Hepatic stellate cell (primary cell): Measurements from ENCODE around the gene ZNF274.
"Not testable (repeated sequence)": the region's sequence is repeated elsewhere in the genome, so short reads cannot be mapped to it uniquely, and the experiment has no call there.

Source experiments
- DNase-seq: peaks from one replicate; pipeline ENCODE4 v3.0.0; 2011; ENCODE audit warnings: low spot score

Gene ZNF274

DNA sequence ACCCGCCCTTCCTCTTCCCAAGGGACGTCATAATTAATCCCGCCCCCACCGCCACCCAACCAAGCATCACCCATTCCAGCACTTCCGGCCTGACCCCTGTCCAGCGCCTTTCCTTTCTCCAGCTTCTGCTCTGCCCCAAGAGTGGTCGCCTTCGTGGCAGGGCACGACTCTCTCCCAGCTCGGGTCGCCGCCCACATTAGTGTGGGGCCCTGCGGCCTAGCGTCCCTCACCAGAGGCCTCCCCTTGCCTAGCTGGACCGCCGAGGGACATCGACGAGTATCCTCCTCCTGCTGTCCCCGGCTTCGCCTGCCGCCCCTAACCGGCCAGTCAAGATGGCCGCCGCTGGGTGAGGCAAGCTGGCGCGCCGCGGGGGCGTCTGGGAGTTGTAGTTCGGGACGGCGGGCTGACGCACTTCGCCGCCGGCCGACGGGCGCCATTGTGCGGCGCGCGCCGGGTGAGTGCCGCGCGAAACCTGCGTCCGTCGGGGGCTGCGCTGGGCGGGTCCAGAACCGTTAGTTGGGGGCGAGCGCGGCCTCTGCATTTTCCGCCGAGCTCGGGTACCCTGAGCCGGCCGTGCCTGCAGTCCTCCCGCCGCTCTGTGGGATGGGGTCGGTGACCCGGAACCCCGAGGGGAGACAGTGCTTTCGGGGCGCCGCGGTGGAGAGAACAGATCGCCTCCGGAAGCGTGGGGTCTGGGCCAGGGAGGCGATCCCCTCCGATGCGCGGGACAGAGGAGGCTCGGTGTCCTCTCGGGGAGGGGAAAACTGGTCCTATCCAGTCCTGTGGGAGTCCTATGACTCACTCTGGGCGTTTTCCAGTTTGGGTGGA lies at the start of gene ZNF274:
ZNF274 (plus strand) TSS at position 73 of the 828 bp plus-strand sequence. CDS start 905 bp downstream, outside the sequence.
- peak; percentile 95 for DNase-seq

DNA sequence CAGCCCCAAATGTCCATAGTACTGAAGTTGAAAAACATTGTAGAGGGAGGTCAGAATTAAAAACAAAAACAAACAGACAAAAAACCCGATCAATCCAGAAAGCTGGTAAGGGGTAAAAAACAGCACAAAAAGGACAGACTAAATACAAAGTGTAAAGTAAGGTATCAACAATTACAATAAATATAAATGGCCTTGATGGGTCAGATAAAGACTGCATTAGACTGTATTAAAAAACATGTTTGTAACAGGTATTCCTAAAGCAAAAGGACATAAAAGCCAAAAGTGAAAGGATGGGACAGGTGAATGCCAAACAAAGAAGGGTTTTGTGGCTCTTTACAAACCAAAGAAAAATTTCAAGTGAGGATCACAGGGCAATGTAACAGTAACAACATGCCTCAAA lies 48.6 kb upstream of the ZNF274 start:
- DNase-seq = no peak

DNA sequence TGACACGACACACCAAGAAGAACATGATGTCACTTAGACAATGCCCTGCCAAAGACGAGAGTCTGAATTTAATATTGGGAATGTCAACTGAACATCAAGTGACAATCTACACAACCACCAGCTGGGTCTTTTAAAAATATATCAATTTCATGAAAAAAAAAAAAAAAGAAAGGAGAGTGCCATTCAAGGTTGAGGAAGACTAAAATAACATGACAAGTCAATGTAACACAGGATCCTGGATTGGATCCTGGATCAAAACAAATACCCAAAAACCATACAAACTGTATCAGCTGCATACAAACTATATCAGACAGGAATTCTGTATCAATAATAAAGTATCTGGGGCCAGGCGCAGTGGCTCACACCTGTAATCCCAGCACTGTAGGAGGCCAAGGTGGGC lies 37.0 kb upstream of the ZNF274 start:
- no peak for DNase-seq

DNA sequence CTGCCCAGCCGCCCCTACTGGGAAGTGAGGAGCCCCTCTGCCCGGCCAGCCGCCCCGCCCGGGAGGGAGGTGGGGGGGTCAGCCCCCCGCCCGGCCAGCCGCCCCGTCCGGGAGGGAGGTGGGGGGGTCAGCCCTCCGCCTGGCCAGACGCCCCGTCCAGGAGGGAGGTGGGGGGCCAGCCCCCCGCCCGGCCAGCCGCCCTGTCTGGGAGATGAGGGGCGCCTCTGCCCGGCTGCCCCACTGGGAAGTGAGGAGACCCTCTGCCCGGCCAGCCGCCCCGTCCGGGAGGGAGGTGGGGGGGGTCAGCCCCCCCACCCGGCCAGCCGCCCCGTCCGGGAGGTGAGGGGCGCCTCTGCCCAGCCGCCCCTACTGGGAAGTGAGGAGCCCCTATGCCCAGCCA lies 35.4 kb upstream of the ZNF274 start:
- DNase-seq = not testable (repeated sequence)

DNA sequence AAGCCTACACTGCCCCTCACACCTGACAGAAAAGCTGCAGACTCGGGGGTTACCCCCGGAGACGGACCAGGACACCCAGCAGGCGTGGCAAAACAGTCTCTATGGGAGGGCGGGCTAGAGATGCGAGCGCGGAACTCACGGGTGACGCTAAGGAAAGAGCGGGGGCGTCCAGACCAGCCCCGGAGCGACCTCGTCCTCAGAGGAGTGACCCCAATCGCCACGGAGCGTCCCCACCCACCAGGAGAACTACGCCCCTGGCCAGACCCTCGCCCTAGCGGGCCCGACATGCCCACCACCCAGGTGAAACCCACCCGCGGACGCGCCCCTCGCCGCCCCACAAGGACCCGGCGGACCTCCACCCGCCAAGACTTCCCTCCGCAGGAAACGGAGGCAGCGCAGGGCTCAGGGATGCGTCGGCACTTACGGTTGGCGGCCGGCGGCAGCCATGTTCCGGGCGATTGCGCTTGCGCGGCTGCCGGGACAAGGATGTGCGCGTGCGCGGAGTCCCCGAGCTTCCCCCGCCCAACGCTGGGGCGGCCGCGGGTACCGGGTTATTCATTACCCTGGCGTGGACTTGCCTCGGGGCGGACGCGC lies 32.4 kb upstream of the ZNF274 start, which contains the start of gene ZNF329:
ZNF329 (minus strand) TSS at position 462 of the 594 bp plus-strand sequence. CDS start 21,286 bp downstream, outside the sequence.
- peak; percentile 98 for DNase-seq

DNA sequence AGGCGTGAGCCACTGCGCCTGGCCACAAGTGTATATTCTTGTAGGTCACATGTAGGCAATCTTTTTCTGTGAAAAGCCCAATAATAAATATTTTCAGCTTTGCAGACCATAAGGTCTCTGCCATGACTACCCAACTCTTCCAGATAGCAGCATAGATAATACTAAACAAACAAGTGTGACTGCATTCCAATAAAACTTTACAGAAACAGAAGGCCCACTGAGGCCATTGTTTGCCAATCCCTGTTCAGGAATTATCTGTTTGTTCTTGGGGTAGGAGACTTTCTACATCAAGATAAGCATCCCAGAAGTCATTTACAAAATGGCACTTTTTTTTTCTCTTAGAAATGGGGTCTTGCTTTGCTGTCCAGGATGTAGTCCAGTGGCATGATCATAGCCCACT lies 29.5 kb upstream of the ZNF274 start:
- DNase-seq = no peak

DNA sequence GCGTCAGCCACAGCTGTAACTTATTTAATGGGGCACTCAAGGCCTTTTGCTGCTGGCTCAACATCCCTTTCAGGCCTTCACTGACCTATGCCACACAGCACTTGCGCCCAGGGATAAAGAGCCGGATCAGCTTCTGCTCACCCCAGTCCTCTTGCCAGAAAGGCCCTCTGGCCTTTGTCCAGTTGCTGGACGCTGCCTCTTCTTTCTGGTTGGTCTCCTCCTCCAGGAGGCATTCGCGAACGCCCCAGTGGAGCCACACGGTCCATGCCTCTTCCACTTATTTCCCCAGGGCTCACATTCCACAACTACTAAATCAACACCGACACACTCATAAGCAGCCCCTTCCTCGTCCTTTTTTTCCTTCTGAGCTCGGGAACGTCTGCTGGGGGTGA lies 28.6 kb upstream of the ZNF274 start:
- peak; percentile 56 for DNase-seq

DNA sequence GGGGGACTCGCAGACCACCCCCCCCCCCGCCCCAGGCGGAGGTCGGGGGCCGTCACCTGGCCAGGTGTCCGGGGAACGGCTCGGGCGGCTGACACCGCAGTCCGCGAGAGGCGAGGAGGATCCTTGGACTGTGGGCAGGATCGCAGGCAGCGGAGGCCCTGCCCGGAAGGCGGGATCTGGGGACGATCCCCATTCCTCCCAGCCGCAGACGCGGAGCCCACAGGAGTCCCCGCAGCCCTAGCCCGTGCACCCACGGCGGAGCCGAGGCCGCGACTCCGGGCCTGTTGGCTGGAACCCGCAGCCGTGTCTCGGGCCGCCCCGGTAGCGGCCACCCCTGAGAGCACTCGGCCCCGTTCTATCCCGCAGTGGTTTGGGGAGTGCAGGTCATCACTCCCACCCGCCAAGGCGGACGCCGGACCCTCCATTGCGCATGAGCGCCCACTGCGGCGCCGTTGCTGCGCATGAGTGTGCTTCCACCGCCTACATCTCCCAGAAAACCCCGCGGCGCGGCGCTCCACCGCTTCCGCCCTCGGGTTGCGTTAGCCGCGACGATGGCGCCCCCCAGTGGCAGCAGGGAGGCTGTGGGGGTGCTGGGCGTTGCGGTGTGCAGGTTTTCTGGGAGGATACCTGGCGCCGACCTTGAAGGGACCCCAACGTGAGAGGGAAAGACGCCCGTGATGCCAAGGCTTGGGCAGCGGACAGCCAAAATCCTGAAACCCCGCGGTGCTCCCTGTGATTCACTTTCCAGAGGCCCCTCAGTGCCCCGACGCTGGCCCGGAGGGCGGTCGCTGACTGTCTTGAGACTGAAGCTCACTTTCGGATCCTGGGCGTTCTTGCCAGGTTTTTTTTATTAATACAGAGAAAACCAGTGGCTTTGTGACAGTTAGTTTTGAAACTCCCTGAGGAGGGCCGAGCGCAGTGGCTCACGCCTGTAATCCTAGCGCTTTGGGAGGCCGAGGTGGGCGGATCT lies 27.9 kb upstream of the ZNF274 start:
- DNase-seq = peak; percentile 96

DNA sequence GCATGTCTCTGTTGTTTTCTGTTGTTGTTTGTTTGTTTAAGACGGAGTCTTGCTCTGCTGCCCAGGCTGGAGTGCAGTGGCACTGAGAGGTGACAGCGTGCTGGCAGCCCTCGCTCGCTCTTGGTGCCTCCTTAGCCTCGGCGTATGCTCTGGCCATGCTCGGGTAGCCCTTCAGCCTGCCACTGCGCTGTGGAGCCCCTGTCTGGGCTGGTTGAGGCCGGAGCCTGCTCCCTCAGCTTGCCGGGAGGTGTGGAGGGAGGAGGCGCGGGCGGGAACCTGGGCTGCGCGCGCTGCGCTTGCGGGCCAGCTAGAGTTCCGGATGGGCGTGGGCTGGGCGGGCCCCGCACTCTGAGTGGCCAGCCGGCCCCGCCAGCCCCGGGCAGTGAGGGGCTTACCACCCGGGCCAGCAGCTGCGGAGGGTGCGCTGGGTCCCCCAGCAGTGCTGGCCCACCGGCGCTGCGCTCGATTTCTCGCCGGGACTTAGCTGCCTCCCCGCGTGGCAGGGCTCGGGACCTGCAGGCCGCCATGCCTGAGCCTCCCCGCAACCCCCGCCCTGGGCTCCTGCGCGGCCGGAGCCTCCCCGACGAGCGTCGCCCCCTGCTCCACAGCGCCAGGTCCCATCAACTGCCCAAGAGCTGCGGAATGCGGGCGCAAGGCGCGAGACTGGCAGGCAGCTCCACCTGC lies 25.7 kb upstream of the ZNF274 start:
- no peak for DNase-seq

DNA sequence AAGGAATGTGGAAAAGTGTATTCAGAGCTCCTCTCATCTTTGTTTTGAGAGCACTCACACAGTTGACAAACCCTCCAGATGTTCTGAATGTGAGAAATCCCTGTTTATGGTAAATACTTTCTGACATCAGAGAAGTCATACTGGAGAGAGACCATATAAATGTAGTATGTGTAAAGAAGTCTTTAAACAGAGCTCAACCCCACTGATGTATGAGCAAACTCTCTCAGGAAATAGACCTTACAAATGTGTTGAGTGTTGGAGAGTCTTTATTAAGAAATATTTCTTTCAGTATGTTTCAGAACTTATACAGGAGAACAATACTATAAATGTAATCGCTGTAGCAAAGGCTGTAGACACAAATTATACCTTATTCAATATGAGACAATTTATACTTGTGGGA lies 16.6 kb upstream of the ZNF274 start:
- DNase-seq = no peak

DNA sequence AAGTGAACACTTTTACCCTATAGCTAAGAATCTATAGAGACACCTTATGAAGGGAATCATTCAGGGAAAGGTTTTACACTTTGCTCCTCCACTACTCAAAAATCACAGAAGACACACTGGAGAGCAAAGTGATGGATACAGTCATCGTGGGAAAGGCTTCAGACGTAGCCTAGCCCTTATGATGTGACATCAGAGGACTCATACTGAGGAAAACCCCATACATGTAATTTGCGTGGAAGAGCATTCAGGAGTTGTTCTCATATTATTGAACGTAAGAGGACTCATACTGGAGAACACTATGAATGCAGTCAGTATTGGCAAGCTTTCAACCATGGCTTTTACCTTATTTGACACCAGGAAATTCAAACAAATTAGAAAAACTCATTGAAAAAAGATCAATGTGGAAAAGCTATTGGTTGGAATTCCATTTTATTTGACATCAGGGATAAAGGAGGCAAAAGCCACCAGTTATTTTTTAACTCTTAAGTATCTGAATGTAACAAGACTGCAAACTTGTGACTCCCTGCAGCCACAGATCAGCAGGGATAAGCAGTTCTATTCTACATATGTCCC lies 16.1 kb upstream of the ZNF274 start:
- no peak for DNase-seq

DNA sequence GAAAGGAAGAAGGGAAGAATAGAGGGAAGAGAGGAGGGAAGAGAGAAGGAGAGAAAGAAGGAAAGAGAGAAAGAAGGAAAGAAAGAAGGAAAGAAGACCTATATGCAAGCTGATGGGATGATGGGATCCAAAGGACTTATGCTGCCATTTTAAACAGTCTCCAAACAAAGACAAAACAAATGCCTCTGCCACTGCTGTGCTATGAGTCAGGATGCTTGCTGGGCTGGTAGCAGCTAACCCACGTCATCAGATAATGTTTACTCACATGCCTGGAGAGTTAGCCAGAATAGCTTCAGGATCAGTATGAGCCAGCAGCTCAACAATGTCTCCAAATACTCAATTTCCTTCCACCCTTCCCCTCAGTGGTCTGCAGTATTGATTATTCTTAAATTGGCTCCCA lies 12.0 kb upstream of the ZNF274 start:
- no peak for DNase-seq

DNA sequence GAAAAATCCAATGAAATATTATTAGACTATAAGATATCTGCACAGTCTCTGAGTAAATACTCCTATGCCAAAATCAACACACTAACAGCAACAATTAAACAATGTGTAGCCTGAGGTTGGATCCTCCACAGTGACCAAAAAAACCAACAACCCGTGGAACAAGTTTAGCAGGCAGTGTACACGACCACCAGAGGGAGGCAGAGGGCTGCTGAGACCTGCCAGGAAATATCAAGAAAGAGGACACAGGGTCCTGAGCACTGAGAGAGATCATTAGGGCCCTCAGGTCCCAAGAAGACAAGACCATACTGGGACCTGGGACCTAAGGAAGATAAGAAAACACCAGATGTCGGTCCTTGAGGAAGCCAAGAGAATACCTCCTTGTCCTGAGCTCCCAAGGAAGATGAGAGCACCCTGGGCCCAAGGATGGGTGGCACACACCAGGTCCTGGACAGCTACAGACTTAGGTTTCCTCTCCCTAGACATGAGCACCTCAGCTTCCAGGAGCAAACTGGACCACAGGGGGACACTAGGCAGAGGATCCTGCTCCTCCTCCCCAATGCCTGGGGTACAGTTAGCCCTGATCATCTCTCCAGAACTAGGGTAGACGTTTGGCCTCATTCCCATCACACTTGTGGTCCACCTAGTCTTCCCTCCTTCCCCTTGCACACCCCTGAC lies 822 bp upstream of the ZNF274 start:
- no peak for DNase-seq

DNA sequence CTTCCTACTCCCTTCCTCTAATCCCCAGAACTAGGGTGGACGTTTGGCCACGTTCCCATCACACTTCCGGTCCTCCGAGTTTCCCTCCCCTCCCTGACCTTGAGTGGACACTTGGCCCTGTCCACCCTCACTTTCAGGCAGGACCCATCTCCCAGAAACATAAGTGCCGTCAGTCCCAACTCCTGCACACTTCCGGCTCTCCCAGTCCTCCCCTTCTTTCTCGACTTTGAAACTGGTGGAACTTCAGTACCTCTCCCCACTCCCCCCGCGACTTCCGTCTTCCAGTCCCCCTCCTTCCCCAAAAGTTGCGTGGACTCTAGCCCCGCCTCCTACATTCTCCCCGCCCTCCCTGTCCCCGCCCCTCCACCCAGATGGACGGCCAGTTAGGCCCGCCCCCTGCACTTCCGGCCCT lies 278 bp upstream of the ZNF274 start:
- no peak for DNase-seq

DNA sequence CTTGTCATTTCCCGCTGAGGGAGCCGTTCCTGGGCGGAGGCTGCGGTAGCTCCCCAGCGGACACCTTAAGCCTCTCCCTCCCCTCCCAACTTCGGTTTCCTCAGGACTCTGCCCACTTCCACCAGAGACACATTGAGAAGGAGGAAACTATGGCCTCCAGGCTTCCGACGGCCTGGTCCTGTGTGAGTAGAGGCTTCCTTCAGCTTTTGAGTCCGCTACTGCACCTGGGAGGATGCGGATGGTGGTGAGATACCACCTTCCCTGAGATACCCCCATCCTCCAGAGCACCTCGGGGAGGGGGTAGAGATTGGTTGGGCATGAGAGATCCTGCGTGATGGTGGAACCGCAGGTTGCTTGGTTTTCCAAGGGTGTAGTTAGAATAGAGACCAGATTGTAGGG lies 955 bp downstream of the ZNF274 start:
- DNase-seq = no peak

DNA sequence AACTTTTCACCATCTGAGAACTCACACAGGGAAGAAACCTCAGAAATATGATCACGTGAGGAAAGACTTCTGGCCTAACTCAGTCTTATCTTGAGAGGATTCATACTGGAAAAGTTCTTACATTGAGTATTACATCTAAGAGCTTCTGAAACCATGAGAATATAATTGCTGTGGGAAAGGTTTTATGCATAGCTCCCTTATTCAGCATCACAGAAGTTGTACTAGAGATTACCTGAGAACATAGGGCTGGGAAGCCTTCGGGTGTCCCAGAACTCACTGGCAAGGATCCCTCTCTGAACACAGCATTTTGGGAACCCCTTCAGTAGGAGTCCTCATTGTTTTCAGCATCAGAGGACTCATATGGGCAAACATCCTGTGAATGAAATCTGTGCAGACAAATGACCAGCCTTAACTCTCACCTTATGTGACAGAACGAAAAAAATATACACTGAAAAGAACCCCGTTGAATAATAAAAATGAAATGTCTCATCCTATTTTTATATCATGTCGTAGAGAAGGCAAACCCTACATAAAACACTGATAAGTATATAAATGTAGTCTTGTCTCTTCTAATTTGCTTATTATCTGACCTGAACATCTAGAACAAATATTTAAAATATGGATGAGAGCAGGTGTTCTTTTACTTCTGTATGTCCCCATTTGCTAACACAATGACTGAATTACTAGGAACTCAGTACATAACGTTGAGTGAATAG lies 14.2 kb downstream of the ZNF274 start:
- DNase-seq = no peak

DNA sequence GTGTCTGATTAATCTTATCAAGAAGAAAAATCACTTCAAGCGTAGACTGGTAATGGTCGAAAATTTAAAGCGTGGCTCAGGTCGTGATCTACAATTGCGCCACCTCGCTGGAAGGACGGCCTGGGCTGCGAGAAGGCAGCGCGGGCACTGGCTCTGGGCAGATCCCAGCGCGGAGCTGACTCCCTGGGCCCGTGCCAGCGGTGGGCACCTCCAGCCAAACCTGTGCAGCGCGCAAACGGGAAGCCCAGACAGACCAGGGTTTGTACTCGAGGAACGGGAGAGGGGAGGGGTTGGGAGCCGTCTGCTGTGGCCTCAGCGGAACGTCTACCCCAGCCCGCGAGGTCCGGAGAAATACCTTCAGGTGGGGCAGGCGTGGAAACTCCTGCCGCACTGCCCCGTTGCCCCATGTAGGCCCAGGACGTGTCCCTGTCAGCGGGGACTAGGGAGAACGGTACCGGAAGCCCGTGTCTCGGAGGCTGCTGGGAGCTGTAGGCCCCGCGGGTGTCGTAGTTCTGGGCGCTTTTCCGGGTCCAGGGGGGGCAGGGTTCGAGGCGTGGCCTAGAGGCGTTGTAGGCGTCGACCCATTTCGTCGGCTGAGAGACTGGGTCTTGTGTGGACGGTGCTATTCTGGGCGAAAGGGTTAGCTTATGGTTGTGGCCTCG lies 21.1 kb downstream of the ZNF274 start:
- DNase-seq = no peak

DNA sequence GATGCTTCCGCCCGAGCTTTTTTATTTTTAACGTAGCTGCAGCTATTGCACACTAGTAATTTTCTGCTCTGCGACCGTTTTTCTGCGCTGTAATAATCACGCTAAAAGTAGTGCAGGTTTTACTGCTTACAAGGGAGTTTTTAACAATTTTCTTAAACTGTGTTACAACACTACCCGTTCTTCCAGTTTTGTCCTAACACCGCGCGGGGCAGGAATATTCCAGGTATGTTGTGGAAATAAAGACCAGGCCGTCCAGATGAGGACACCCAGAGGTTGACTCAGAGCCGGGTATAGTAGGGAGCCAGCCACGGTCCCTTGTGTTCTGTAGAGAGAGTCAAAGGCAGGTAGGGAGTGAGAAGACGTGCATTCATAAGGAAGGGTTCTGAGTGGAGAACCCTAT lies 21.7 kb downstream of the ZNF274 start:
- no peak for DNase-seq

DNA sequence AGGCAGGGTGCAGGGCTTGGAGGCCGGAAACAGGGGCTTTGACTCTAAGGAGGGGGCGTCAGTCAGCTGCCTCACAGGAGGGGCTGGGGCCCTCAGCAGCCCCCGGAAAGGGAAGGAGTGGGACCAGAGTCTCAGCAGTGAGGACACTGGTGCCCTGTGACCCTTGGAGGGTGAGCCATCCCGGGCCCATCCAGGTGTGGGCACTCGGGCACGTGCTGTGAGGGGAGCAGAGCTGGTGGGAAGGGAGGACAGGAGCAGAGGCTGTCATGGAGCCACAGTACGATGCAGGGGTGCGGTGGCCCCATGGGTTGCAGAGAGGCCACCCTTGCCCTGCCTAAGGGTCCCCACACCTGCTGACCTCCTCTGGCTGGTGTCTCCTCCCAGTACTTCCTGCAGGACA lies 26.7 kb downstream of the ZNF274 start:
- no peak for DNase-seq
